A673 (cell line): ENCODE results near the gene TSHZ2. TPM values are rescaled to one million over a fixed set of nuclear protein-coding genes. Genes with fewer than 3 reads are reported as not detected.

Experiments used
- BruUV-seq: library from RNA; stranded (reverse); fragments of 400-500 nt; replicated peaks from 2 replicates; lab custom pipeline; 2021; lab: Mats Ljungman, UMichigan
- CTCF ChIA-PET: fragments of 300-600 bp; sonication (Branson Sonifier 250); formaldehyde crosslinking; loops from one replicate; lab custom pipeline; 2022; ENCODE audit warnings: antibody characterized with exemption; lab: Charles Lee
- POLR2A ChIA-PET: fragments of 300-600 bp; sonication (Branson Sonifier 250); formaldehyde crosslinking; loops from one replicate; lab custom pipeline; 2022; ENCODE audit warnings: antibody characterized with exemption; ENCODE audit not compliant: low non-redundant PET; lab: Charles Lee
- DNase-seq: peaks from one replicate; pipeline ENCODE4 v3.0.0-alpha.2; 2015; ENCODE audit warnings: low spot score
- H3K27ac ChIP-seq: fragments of 200-600 bp; sonication (generic); 2 replicates; pipeline ENCODE4 v1.5.1; 2016; ENCODE audit warnings: mixed run types, low read depth, mild to moderate bottlenecking, mixed read lengths, antibody characterized with exemption, low read length; ENCODE audit not compliant: poor library complexity, severe bottlenecking
- H3K27me3 ChIP-seq: fragments of 200-600 bp; sonication (generic); replicated peaks from 2 replicates; pipeline ENCODE4 v1.6.1; 2017; ENCODE audit warnings: mixed run types, low read depth, mild to moderate bottlenecking, mixed read lengths, antibody characterized with exemption, low read length; ENCODE audit not compliant: insufficient read depth, poor library complexity
- H3K36me3 ChIP-seq: fragments of 200-600 bp; sonication (generic); 2 replicates; pipeline ENCODE4 v1.6.1; 2016; ENCODE audit warnings: mixed run types, mild to moderate bottlenecking, mixed read lengths, antibody characterized with exemption, low read length; ENCODE audit not compliant: insufficient read depth, poor library complexity, severe bottlenecking
- H3K4me1 ChIP-seq: fragments of 200-600 bp; sonication (generic); 2 replicates; pipeline ENCODE4 v1.6.1; 2017; ENCODE audit warnings: mixed run types, mild to moderate bottlenecking, mixed read lengths, antibody characterized with exemption, low read length; ENCODE audit not compliant: insufficient read depth, poor library complexity, severe bottlenecking
- H3K4me3 ChIP-seq: fragments of 200-600 bp; sonication (generic); 2 replicates; pipeline ENCODE4 v1.5.1; 2016; ENCODE audit warnings: low read depth, mixed run types, mild to moderate bottlenecking, mixed read lengths, low read length; ENCODE audit not compliant: poor library complexity, severe bottlenecking
- H3K9me3 ChIP-seq: fragments of 200-600 bp; sonication (generic); 2 replicates; pipeline ENCODE4 v1.6.1; 2016; ENCODE audit warnings: mixed run types, low read depth, mild to moderate bottlenecking, mixed read lengths, antibody characterized with exemption, low read length; ENCODE audit not compliant: poor library complexity, severe bottlenecking
- EZH2 ChIP-seq: fragments of 200-600 bp; sonication (generic); IDR thresholded peaks from 2 replicates; pipeline ENCODE4 v1.6.1; 2017; ENCODE audit warnings: borderline replicate concordance, low read depth, mild to moderate bottlenecking, mixed read lengths, antibody characterized with exemption, low read length; ENCODE audit not compliant: poor library complexity, severe bottlenecking
- intact Hi-C: fragments of 100-400 bp; cut with micrococcal nuclease; formaldehyde crosslinking; loops from one replicate; pipeline ENCODE4 v1.10.0; 2022; ENCODE audit not compliant: unreplicated experiment
- total RNA-seq: library from RNA; stranded (reverse); gene quantifications from 2 replicates; pipeline ENCODE4 v1.2.3, GENCODE V29; 2021
- TF ChIP-seq, protein P1 (sequence below): fragments of 300-800, 200-600 bp; sonication (generic); conservative IDR thresholded peaks from 2 replicates; pipeline ENCODE4 v1.5.1; 2017; ENCODE audit warnings: low read depth, mild to moderate bottlenecking, antibody characterized with exemption, low read length, moderate library complexity, mixed read lengths

TSHZ2 gene
- total RNA-seq, 1 experiment from 2014 or later, result 4.1 TPM

DNA sequence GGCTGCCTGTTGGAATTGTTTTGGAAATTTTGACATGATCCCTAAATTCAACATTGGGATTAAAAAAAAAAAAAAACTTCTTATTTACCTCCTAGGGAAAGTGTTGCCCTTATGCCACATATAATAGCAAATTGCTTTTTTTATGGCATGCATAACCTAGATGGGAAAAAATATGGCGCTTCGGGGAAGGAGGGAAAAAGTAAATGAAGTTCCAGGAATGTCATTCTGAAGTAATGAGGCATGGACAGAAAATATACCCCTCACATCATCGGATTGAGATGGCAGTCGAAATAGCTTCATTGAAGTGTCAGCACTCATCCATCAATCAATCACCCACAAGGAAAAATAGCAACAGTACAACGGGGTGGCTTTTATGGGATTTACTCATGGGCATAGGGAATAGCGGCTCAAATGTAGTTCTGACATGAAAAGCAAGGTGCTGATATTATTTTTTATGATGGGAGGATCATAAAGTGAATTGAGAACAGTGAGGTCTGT, 516.7 kb downstream of the TSHZ2 start:
- Histone ChIP-seq H3K4me3 (no peak overlapping the region), H3K27me3 (no peaks in the 10 kb centered on the region), H3K27ac (no peak overlapping the region), H3K9me3 (no peaks in the 10 kb centered on the region), H3K4me1 (peaks cover 34% of the 10 kb centered on the region), H3K36me3 (no peaks in the 10 kb centered on the region)
- TF ChIP-seq EZH2, result no peak
- TF ChIP-seq, protein P1, sequence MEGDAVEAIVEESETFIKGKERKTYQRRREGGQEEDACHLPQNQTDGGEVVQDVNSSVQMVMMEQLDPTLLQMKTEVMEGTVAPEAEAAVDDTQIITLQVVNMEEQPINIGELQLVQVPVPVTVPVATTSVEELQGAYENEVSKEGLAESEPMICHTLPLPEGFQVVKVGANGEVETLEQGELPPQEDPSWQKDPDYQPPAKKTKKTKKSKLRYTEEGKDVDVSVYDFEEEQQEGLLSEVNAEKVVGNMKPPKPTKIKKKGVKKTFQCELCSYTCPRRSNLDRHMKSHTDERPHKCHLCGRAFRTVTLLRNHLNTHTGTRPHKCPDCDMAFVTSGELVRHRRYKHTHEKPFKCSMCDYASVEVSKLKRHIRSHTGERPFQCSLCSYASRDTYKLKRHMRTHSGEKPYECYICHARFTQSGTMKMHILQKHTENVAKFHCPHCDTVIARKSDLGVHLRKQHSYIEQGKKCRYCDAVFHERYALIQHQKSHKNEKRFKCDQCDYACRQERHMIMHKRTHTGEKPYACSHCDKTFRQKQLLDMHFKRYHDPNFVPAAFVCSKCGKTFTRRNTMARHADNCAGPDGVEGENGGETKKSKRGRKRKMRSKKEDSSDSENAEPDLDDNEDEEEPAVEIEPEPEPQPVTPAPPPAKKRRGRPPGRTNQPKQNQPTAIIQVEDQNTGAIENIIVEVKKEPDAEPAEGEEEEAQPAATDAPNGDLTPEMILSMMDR, result no peak
- ChIA-PET POLR2A (no interaction called here), CTCF (no interaction called here)
- no peak for DNase-seq
- no TSS peak for BruUV-seq
- intact Hi-C loops, result no loop called here

DNA sequence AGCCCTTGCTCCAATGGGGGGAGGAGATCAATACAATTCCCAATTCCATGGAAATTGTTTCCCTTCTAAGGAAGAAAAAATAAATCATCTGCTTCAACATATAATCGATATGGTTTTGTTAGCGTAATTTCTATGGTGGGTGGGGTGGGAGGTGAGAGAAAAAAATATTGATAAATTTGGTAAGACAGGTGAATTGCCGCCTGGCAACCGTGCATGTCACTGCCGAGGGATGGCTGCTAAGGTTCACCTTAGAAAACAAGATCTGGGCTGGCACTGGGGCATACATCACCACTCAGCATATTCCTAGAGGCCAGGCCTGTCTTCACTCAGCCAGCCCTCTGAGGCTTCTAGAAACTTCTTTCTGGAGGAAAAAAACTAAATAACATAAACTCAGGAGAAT, 517.4 kb downstream of the TSHZ2 start:
- H3K36me3 ChIP-seq, result no peaks in the 10 kb centered on the region
- no peaks in the 10 kb centered on the region for H3K27me3 ChIP-seq
- no peaks in the 10 kb centered on the region for H3K9me3 ChIP-seq
- intact Hi-C loops, result no loop called here
- TF ChIP-seq, protein P1, result no peak
- no peak for TF ChIP-seq EZH2
- ChIA-PET CTCF (no interaction called here), POLR2A (no interaction called here)
- no peak for DNase-seq
- BruUV-seq, result no TSS peak
- no peak overlapping the region for H3K27ac ChIP-seq
- H3K4me3 ChIP-seq, result no peak overlapping the region
- peaks cover 35% of the 10 kb centered on the region for H3K4me1 ChIP-seq

DNA sequence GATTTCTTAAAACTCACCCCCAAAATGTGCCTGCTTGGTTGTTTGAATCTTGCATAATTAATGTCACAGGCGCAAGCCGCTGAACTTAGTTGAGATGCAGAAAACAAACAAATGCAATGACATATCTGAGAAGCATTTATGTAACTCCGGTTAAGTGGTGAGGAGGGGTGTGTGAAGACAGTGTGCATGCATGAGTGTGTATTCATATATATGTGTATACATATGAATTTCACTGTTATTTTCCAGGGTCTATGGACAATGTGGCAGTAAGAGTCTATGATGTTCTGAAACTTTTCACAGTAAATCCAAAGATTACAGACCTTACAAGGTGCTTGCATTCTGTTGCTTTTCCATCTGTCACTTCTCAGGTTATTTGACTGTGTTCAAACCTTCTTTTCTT, 518.5 kb downstream of the TSHZ2 start:
- BruUV-seq, result no TSS peak
- H3K27me3 ChIP-seq, result no peaks in the 10 kb centered on the region
- TF ChIP-seq, protein P1, result no peak
- no peak for TF ChIP-seq EZH2
- peaks cover 46% of the 10 kb centered on the region for H3K4me1 ChIP-seq
- intact Hi-C loops, result no loop called here
- no peak overlapping the region for H3K27ac ChIP-seq
- no peak overlapping the region for H3K4me3 ChIP-seq
- ChIA-PET POLR2A (no interaction called here), CTCF (no interaction called here)
- no peak for DNase-seq
- no peaks in the 10 kb centered on the region for H3K9me3 ChIP-seq
- H3K36me3 ChIP-seq, result no peaks in the 10 kb centered on the region
